ENCODE results near the gene RAB25. TPM values are rescaled to one million over a fixed set of nuclear protein-coding genes. Genes with fewer than 3 reads are reported as not detected.

The RAB25 gene
- total and polyA plus RNA-seq, 2 of the 13 experiments (the other 11 are each of a cell fraction or from before 2014, with no cell fraction given), result 0.20 to 0.22 TPM

DNA sequence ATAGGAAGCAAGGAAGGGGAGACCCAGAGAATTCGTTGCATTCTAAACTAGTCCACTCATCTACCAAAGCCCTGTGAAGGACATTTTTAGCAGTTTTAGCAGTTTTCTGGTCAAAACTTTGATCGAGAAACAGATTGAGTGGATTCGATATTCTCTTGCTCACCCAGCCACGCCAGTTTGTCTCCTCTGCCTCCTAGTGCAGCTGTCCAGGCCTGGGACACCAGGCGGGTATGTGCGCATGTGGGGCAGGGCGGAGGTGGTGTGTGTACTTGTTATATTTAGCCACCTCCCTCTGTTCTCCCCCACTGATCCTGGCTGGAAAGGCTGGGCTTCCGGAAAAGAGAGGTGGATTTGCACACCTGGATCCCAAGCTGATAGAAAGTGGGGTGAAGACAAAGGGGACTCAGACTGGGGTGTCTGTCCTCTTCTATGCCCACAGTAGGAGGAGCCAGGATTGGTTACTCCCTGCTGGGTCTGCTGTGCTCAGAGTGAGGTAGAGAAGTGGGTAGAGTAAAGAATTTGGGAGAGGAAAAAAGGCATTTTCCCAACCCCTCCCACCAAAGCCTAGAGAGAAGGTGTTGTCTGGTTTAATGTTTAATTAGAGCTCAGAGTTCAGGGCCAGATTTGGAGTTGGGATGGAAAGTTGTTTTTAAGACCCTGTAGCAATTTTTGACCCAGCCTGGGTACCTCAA lies 57.4 kb downstream of the RAB25 start (continued):
- TF ChIP-seq, protein P1, sequence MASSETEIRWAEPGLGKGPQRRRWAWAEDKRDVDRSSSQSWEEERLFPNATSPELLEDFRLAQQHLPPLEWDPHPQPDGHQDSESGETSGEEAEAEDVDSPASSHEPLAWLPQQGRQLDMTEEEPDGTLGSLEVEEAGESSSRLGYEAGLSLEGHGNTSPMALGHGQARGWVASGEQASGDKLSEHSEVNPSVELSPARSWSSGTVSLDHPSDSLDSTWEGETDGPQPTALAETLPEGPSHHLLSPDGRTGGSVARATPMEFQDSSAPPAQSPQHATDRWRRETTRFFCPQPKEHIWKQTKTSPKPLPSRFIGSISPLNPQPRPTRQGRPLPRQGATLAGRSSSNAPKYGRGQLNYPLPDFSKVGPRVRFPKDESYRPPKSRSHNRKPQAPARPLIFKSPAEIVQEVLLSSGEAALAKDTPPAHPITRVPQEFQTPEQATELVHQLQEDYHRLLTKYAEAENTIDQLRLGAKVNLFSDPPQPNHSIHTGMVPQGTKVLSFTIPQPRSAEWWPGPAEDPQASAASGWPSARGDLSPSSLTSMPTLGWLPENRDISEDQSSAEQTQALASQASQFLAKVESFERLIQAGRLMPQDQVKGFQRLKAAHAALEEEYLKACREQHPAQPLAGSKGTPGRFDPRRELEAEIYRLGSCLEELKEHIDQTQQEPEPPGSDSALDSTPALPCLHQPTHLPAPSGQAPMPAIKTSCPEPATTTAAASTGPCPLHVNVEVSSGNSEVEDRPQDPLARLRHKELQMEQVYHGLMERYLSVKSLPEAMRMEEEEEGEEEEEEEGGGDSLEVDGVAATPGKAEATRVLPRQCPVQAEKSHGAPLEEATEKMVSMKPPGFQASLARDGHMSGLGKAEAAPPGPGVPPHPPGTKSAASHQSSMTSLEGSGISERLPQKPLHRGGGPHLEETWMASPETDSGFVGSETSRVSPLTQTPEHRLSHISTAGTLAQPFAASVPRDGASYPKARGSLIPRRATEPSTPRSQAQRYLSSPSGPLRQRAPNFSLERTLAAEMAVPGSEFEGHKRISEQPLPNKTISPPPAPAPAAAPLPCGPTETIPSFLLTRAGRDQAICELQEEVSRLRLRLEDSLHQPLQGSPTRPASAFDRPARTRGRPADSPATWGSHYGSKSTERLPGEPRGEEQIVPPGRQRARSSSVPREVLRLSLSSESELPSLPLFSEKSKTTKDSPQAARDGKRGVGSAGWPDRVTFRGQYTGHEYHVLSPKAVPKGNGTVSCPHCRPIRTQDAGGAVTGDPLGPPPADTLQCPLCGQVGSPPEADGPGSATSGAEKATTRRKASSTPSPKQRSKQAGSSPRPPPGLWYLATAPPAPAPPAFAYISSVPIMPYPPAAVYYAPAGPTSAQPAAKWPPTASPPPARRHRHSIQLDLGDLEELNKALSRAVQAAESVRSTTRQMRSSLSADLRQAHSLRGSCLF (CRISPR knock-in tag; IDR thresholded peaks at IDR 0.05; ENCODE audit: borderline replicate concordance), result no peak
- TF ChIP-seq ZNF503 (CRISPR knock-in tag; IDR thresholded peaks at IDR 0.05), result no peak
- TF ChIP-seq XBP1 (CRISPR knock-in tag; IDR thresholded peaks at IDR 0.05), result no peak
- peak; percentile 71; the same call in 1 of the 2 replicates for TF ChIP-seq HDAC2 (CRISPR knock-in tag; IDR thresholded peaks at IDR 0.05)
- TF ChIP-seq ZNF713 (CRISPR knock-in tag; IDR thresholded peaks at IDR 0.05), result no peak
- TF ChIP-seq FOSL1 (CRISPR knock-in tag; IDR thresholded peaks at IDR 0.05; ENCODE audit: borderline replicate concordance), result no peak
- TF ChIP-seq, protein P2, sequence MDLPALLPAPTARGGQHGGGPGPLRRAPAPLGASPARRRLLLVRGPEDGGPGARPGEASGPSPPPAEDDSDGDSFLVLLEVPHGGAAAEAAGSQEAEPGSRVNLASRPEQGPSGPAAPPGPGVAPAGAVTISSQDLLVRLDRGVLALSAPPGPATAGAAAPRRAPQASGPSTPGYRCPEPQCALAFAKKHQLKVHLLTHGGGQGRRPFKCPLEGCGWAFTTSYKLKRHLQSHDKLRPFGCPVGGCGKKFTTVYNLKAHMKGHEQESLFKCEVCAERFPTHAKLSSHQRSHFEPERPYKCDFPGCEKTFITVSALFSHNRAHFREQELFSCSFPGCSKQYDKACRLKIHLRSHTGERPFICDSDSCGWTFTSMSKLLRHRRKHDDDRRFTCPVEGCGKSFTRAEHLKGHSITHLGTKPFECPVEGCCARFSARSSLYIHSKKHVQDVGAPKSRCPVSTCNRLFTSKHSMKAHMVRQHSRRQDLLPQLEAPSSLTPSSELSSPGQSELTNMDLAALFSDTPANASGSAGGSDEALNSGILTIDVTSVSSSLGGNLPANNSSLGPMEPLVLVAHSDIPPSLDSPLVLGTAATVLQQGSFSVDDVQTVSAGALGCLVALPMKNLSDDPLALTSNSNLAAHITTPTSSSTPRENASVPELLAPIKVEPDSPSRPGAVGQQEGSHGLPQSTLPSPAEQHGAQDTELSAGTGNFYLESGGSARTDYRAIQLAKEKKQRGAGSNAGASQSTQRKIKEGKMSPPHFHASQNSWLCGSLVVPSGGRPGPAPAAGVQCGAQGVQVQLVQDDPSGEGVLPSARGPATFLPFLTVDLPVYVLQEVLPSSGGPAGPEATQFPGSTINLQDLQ (CRISPR knock-in tag; IDR thresholded peaks at IDR 0.05), result no peak
- peak; percentile 70; the same call in 1 of the 2 replicates for TF ChIP-seq AHR (CRISPR knock-in tag; IDR thresholded peaks at IDR 0.05)
- no peak for TF ChIP-seq PREB (CRISPR knock-in tag; IDR thresholded peaks at IDR 0.05)
- TF ChIP-seq DPF2 (CRISPR knock-in tag; IDR thresholded peaks at IDR 0.05; ENCODE audit: borderline replicate concordance, low read depth), result 0 out of 2 replicates have a peak, but pooled peaks have one; percentile 37
- TF ChIP-seq STAG1 (CRISPR knock-in tag; IDR thresholded peaks at IDR 0.05), result no peak
- peak; percentile 90 for TF ChIP-seq MEF2D (CRISPR knock-in tag; IDR thresholded peaks at IDR 0.05)
- no peak for TF ChIP-seq MLLT10 (CRISPR knock-in tag; IDR thresholded peaks at IDR 0.05)
- no peak for TF ChIP-seq NCOA5 (CRISPR knock-in tag; IDR thresholded peaks at IDR 0.05)
- TF ChIP-seq ZBTB38 (CRISPR knock-in tag; IDR thresholded peaks at IDR 0.05), result peak; percentile 44; the same call in 1 of the 2 replicates
- TF ChIP-seq MTA1 (CRISPR knock-in tag; IDR thresholded peaks at IDR 0.05; ENCODE audit: borderline replicate concordance), result 0 out of 2 replicates have a peak, but pooled peaks have one; percentile 37
- TF ChIP-seq IRF9 (CRISPR knock-in tag; IDR thresholded peaks at IDR 0.05; ENCODE audit: borderline replicate concordance), result no peak
- no peak for TF ChIP-seq GTF3A (CRISPR knock-in tag; conservative IDR thresholded peaks at IDR 0.05)
